ENCODE data around the gene NPBWR2. TPM values are rescaled to one million over a fixed set of nuclear protein-coding genes. Genes with fewer than 3 reads are reported as not detected.
"Not testable (repeated sequence)": the region's sequence is repeated elsewhere in the genome, so short reads cannot be mapped to it uniquely, and the experiment has no call there.

NPBWR2 gene
- total and polyA plus RNA-seq, 7 donors: not detected

GRCh38 chr20:64121586-64121985 is 14.2 kb upstream of the NPBWR2 start:
- DNase-seq: no peak
- no peak for TF ChIP-seq CTCF (IDR thresholded peaks at IDR 0.05)
- no peak overlapping the region for H3K4me3 ChIP-seq
- peaks cover 0 to 27% (median 0%) of the 10 kb centered on the region in 3 donors for H3K27me3 ChIP-seq (ENCODE audit: insufficient read depth in 3 of 3, low read length in 2 of 3)
- ATAC-seq: no peak
- H3K36me3 ChIP-seq (ENCODE audit: insufficient read depth in 1 of 2, low read depth in 1 of 2): no peaks in the 10 kb centered on the region
- H3K9me3 ChIP-seq: no peaks in the 10 kb centered on the region
- intact Hi-C loops (cut with DNase I): loop anchor here (2.0 to 5.0 kb wide), 2 partner anchors 39 to 84 kb away; partner anchors contain the start of gene C20orf204 (in 1 of the 2)
- no peaks in the 10 kb centered on the region for H3K4me1 ChIP-seq
- 76 to 82% (median 77%) methylated on average over 12 of the region's 12 CpGs for WGBS, 3 donors
- H3K27ac ChIP-seq: no peak overlapping the region

GRCh38 chr20:64119681-64120341 is 12.4 kb upstream of the NPBWR2 start:
- peak in 1 of 2 donors; percentile 41 for DNase-seq
- peak overlapping the region; percentile 18 for H3K4me3 ChIP-seq

GRCh38 chr20:64119301-64119680 is 11.9 kb upstream of the NPBWR2 start:
- Histone ChIP-seq H3K27me3 (ENCODE audit: insufficient read depth in 3 of 3, low read length in 2 of 3) (peaks cover 0 to 23% (median 3%) of the 10 kb centered on the region in 3 donors), H3K4me1 (no peaks in the 10 kb centered on the region), H3K27ac (no peak overlapping the region), H3K4me3 (no peak overlapping the region), H3K9me3 (no peaks in the 10 kb centered on the region), H3K36me3 (ENCODE audit: insufficient read depth in 1 of 2, low read depth in 1 of 2) (no peaks in the 10 kb centered on the region)
- DNase-seq (no peak), ATAC-seq (no peak)
- 71 to 82% (median 73%) methylated on average over 8 of the region's 8 CpGs for WGBS, 3 donors
- intact Hi-C loops (cut with DNase I): no loop called here
- TF ChIP-seq CTCF (IDR thresholded peaks at IDR 0.05): no peak

More at GRCh38 chr20:64119681-64120341, 12.4 kb upstream of the NPBWR2 start:
- no peaks in the 10 kb centered on the region for H3K9me3 ChIP-seq
- no peaks in the 10 kb centered on the region for H3K4me1 ChIP-seq
- intact Hi-C loops (cut with DNase I): loop anchor here (1.0 to 5.0 kb wide), 3 partner anchors 37 to 83 kb away; partner anchors contain the start of gene C20orf204 (in 1 of the 2)
- H3K27me3 ChIP-seq (ENCODE audit: insufficient read depth in 3 of 3, low read length in 2 of 3): peaks cover 0 to 27% (median 3%) of the 10 kb centered on the region in 3 donors
- no peaks in the 10 kb centered on the region for H3K36me3 ChIP-seq (ENCODE audit: insufficient read depth in 1 of 2, low read depth in 1 of 2)
- 59 to 62% (median 59%) methylated on average over 14 of the region's 14 CpGs for WGBS, 3 donors
- peak; percentile 9 to 36 (median 16) for ATAC-seq
- TF ChIP-seq CTCF (IDR thresholded peaks at IDR 0.05): no peak
- no peak overlapping the region for H3K27ac ChIP-seq

GRCh38 chr20:64117432-64117777 is 10.0 kb upstream of the NPBWR2 start:
- H3K4me3 ChIP-seq; H3K4me1 ChIP-seq; H3K27ac ChIP-seq; H3K36me3 ChIP-seq (ENCODE audit: insufficient read depth in 1 of 2, low read depth in 1 of 2); intact Hi-C loops (cut with DNase I); H3K9me3 ChIP-seq; ATAC-seq; DNase-seq: not testable (repeated sequence)
- H3K27me3 ChIP-seq (ENCODE audit: insufficient read depth in 3 of 3, low read length in 2 of 3): peaks cover 0 to 18% (median 3%) of the 10 kb centered on the region in 3 donors
- 67 to 76% (median 75%) methylated on average over 3 to 6 of the region's 6 CpGs for WGBS, 3 donors

- Histone ChIP-seq H3K27ac (no peak overlapping the region), H3K36me3 (ENCODE audit: insufficient read depth in 1 of 2, low read depth in 1 of 2) (no peaks in the 10 kb centered on the region), H3K27me3 (ENCODE audit: insufficient read depth in 3 of 3, low read length in 2 of 3) (peaks cover 0 to 12% (median 3%) of the 10 kb centered on the region in 3 donors), H3K4me1 (no peaks in the 10 kb centered on the region), H3K9me3 (no peaks in the 10 kb centered on the region), H3K4me3 (no peak overlapping the region)
- intact Hi-C loops (cut with DNase I): no loop called here
- WGBS, 3 donors: 77 to 85% (median 77%) methylated on average over 15 to 17 of the region's 17 CpGs
- ATAC-seq: no peak
- DNase-seq: peak in 1 of 2 donors; percentile 36
- no peak for TF ChIP-seq CTCF (IDR thresholded peaks at IDR 0.05)
Measured at GRCh38 chr20:64116541-64117431, 9.4 kb upstream of the NPBWR2 start.

Data from psoas muscle (tissue), 8 donors.